Eye (tissue), 1 donor: Measurements from ENCODE around the gene MEGF11.

Source experiments
- DNase-seq: peaks from one replicate; pipeline ENCODE4 v3.0.0-alpha.2; 2015

Gene MEGF11

GRCh38 chr15:66047321-66048024, 206.1 kb downstream of the MEGF11 start:
- no peak for DNase-seq

- no peak for DNase-seq
Measured at GRCh38 chr15:66046751-66047150, 206.8 kb downstream of the MEGF11 start.

- DNase-seq = no peak
Measured at GRCh38 chr15:66046326-66046725, 207.2 kb downstream of the MEGF11 start.

- no peak for DNase-seq
Measured at GRCh38 chr15:66045542-66045941, 208.0 kb downstream of the MEGF11 start.

GRCh38 chr15:66044837-66045236, 208.7 kb downstream of the MEGF11 start:
- DNase-seq = no peak

GRCh38 chr15:66043264-66043663, 210.3 kb downstream of the MEGF11 start:
- DNase-seq = no peak

GRCh38 chr15:66042624-66043023, 210.9 kb downstream of the MEGF11 start:
- DNase-seq = no peak

- DNase-seq = no peak
Measured at GRCh38 chr15:66041276-66041675, 212.3 kb downstream of the MEGF11 start.

- no peak for DNase-seq
Measured at GRCh38 chr15:66040211-66040892, 213.2 kb downstream of the MEGF11 start.

GRCh38 chr15:66039117-66039871, 214.3 kb downstream of the MEGF11 start:
- DNase-seq = no peak

- DNase-seq = no peak
Measured at GRCh38 chr15:66038387-66039116, 215.0 kb downstream of the MEGF11 start.

GRCh38 chr15:66036859-66037258, 216.7 kb downstream of the MEGF11 start:
- no peak for DNase-seq

GRCh38 chr15:66035901-66036300, 217.6 kb downstream of the MEGF11 start:
- DNase-seq = no peak

GRCh38 chr15:66033143-66033542, 220.4 kb downstream of the MEGF11 start:
- DNase-seq = no peak

- DNase-seq = no peak
Measured at GRCh38 chr15:66032006-66032405, 221.5 kb downstream of the MEGF11 start.

- no peak for DNase-seq
Measured at GRCh38 chr15:66030650-66031049, 222.9 kb downstream of the MEGF11 start.

- no peak for DNase-seq
Measured at GRCh38 chr15:66029650-66030049, 223.9 kb downstream of the MEGF11 start.

GRCh38 chr15:66027268-66027805, 226.2 kb downstream of the MEGF11 start:
- no peak for DNase-seq

- DNase-seq = no peak
Measured at GRCh38 chr15:66025972-66026371, 227.6 kb downstream of the MEGF11 start.

- peak; percentile 81 for DNase-seq
Measured at GRCh38 chr15:66025015-66025452, 228.5 kb downstream of the MEGF11 start.

- no peak for DNase-seq
Measured at GRCh38 chr15:66024116-66024515, 229.4 kb downstream of the MEGF11 start.

- DNase-seq = peak; percentile 45
Measured at GRCh38 chr15:66023311-66023972, 230.1 kb downstream of the MEGF11 start.
